Neural cell (in vitro differentiated cells): Measurements from ENCODE around the gene MRPS18C. TPM values are rescaled to one million over a fixed set of nuclear protein-coding genes. Genes with fewer than 3 reads are reported as not detected.

Experiments used
- H2AFZ ChIP-seq: fragments of 200-600, 300-800 bp; sonication (generic), shearing (Covaris generic); 2 replicates; pipeline ENCODE4 v1.6.0; 2014; ENCODE audit warnings: low read depth, mild to moderate bottlenecking, antibody characterized with exemption, low read length, moderate library complexity
- H3F3A ChIP-seq: fragments of 200-600 bp; shearing (Covaris generic); 2 replicates; pipeline ENCODE4 v1.6.1; 2016; ENCODE audit warnings: mild to moderate bottlenecking, moderate library complexity, mixed read lengths, antibody characterized with exemption, low read length; ENCODE audit not compliant: insufficient read depth, poor library complexity, severe bottlenecking
- H3K27ac ChIP-seq: fragments of 200-600, 300-800 bp; sonication (generic), shearing (Covaris generic); 2 replicates; pipeline ENCODE4 v1.5.1; 2014; ENCODE audit warnings: mild to moderate bottlenecking, low read length, moderate library complexity
- H3K27me3 ChIP-seq: fragments of 300-800, 200-600 bp; sonication (generic), shearing (Covaris generic); 2 replicates; pipeline ENCODE4 v1.6.0; 2014; ENCODE audit warnings: mild to moderate bottlenecking, low read depth, low read length, moderate library complexity; ENCODE audit not compliant: insufficient read depth
- H3K36me3 ChIP-seq: fragments of 300-800, 200-600 bp; sonication (generic), shearing (Covaris generic); 2 replicates; pipeline ENCODE4 v1.5.1; 2014; ENCODE audit warnings: mild to moderate bottlenecking, antibody characterized with exemption, low read length, moderate library complexity; ENCODE audit not compliant: insufficient read depth
- H3K4me2 ChIP-seq: fragments of 300-800, 200-600 bp; sonication (generic), shearing (Covaris generic); 2 replicates; pipeline ENCODE4 v1.6.0; 2014; ENCODE audit warnings: mild to moderate bottlenecking, low read length
- H3K4me3 ChIP-seq: fragments of 300-800, 200-600 bp; sonication (generic), shearing (Covaris generic); 2 replicates; pipeline ENCODE4 v1.5.1; 2014; ENCODE audit warnings: mild to moderate bottlenecking, low read length, moderate library complexity
- H3K79me2 ChIP-seq: fragments of 200-600 bp; shearing (Covaris generic); replicated peaks from 2 replicates; pipeline ENCODE4 v1.6.0; 2014; ENCODE audit warnings: mild to moderate bottlenecking, low read length, moderate library complexity; ENCODE audit not compliant: insufficient read depth
- H3K9ac ChIP-seq: fragments of 300-800, 200-600 bp; sonication (generic), shearing (Covaris generic); 2 replicates; pipeline ENCODE4 v1.6.1; 2016; ENCODE audit warnings: mild to moderate bottlenecking, low read length, mixed read lengths
- H3K9me2 ChIP-seq: fragments of 200-600 bp; shearing (Covaris generic); 2 replicates; pipeline ENCODE4 v1.6.1; 2016; ENCODE audit warnings: mild to moderate bottlenecking, low read length, mixed read lengths; ENCODE audit not compliant: insufficient read depth
- H3K9me3 ChIP-seq: fragments of 200-600, 300-800 bp; sonication (generic), shearing (Covaris generic); 2 replicates; pipeline ENCODE4 v1.6.1; 2016; ENCODE audit warnings: mild to moderate bottlenecking, mixed run types, low read length, moderate library complexity, mixed read lengths
- H4K20me1 ChIP-seq: fragments of 200-600 bp; shearing (Covaris generic); 2 replicates; pipeline ENCODE4 v1.6.1; 2016; ENCODE audit warnings: mild to moderate bottlenecking, mixed run types; ENCODE audit not compliant: insufficient read depth
- EP300 ChIP-seq: fragments of 450-650 bp; conservative IDR thresholded peaks from 2 replicates; pipeline ENCODE4 v1.6.1; 2014; ENCODE audit warnings: antibody characterized with exemption, mild to moderate bottlenecking, moderate library complexity; ENCODE audit not compliant: poor library complexity, severe bottlenecking
- EZH2 ChIP-seq: fragments of 200-600, 300-800 bp; shearing (Covaris generic), sonication (generic); IDR thresholded peaks from 2 replicates; pipeline ENCODE4 v1.6.1; 2014; ENCODE audit warnings: antibody characterized with exemption, low read length, borderline replicate concordance, mild to moderate bottlenecking; ENCODE audit not compliant: insufficient read depth, poor library complexity, severe bottlenecking
- MXI1 ChIP-seq: fragments of 450-650 bp; conservative IDR thresholded peaks from 2 replicates; pipeline ENCODE4 v1.6.1; 2014; ENCODE audit warnings: antibody characterized with exemption, mild to moderate bottlenecking; ENCODE audit not compliant: poor library complexity, severe bottlenecking
- POLR2AphosphoS5 ChIP-seq: IDR thresholded peaks from 2 replicates; pipeline ENCODE4 v1.6.1; 2012
- RAD21 ChIP-seq: fragments of 450-650 bp; conservative IDR thresholded peaks from 2 replicates; pipeline ENCODE4 v1.6.1; 2014; ENCODE audit warnings: antibody characterized with exemption, mild to moderate bottlenecking, moderate library complexity
- SMC3 ChIP-seq: fragments of 450-650 bp; conservative IDR thresholded peaks from 2 replicates; pipeline ENCODE4 v1.6.1; 2014; ENCODE audit warnings: antibody characterized with exemption, mild to moderate bottlenecking, moderate library complexity; ENCODE audit not compliant: poor library complexity
- TAF1 ChIP-seq: IDR thresholded peaks from 2 replicates; pipeline ENCODE4 v1.6.1; 2012; ENCODE audit warnings: low read depth
- polyA plus RNA-seq: library from polyadenylated mRNA; depleted of rRNA; stranded (reverse); fragments of >200 nt; gene quantifications from 2 replicates; pipeline ENCODE4 v1.2.3, GENCODE V29; 2014
- TF ChIP-seq, protein P1 (sequence below): fragments of 450-650 bp; IDR thresholded peaks from 2 replicates; pipeline ENCODE4 v1.5.1; 2014; ENCODE audit warnings: antibody characterized with exemption, mild to moderate bottlenecking, moderate library complexity; ENCODE audit not compliant: poor library complexity, severe bottlenecking
- TF ChIP-seq, protein P2 (sequence below): IDR thresholded peaks from 2 replicates; pipeline ENCODE4 v1.6.1; 2012; ENCODE audit warnings: borderline replicate concordance

Gene MRPS18C
- polyA plus RNA-seq, 1 donor from 2014 or later = 60.6 TPM

DNA sequence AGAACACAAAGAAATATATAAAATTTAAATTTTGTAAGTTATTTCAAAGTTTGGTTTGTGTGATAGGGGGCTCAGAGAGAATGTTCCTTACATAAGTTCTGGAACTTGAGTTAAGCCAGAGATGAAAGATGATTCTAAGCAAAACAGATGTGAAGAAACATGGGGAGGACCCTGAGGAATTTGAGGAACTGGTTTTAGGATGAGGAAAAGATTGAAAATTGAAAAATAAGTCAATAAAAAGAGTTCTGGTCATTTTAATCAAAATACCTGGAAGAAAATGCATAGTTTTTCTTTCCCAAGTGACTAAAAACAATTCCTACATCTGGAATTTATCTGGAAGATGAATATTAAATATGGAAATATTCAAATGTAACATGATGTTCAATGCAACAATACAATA is 37.6 kb upstream of the MRPS18C start:
- Histone ChIP-seq H3K9me3 (no peaks in the 10 kb centered on the region), H3K36me3 (peaks cover 4% of the 10 kb centered on the region), H3K9me2 (no peaks in the 10 kb centered on the region), H3K79me2 (no peaks in the 10 kb centered on the region), H3K4me3 (no peak overlapping the region), H3K9ac (no peak overlapping the region), H2AFZ (no peak overlapping the region), H3K4me2 (no peak overlapping the region), H3F3A (no peaks in the 10 kb centered on the region), H3K27ac (no peak overlapping the region), H3K27me3 (no peaks in the 10 kb centered on the region), H4K20me1 (no peaks in the 10 kb centered on the region)
- TF ChIP-seq, protein P1, sequence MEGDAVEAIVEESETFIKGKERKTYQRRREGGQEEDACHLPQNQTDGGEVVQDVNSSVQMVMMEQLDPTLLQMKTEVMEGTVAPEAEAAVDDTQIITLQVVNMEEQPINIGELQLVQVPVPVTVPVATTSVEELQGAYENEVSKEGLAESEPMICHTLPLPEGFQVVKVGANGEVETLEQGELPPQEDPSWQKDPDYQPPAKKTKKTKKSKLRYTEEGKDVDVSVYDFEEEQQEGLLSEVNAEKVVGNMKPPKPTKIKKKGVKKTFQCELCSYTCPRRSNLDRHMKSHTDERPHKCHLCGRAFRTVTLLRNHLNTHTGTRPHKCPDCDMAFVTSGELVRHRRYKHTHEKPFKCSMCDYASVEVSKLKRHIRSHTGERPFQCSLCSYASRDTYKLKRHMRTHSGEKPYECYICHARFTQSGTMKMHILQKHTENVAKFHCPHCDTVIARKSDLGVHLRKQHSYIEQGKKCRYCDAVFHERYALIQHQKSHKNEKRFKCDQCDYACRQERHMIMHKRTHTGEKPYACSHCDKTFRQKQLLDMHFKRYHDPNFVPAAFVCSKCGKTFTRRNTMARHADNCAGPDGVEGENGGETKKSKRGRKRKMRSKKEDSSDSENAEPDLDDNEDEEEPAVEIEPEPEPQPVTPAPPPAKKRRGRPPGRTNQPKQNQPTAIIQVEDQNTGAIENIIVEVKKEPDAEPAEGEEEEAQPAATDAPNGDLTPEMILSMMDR = no peak
- no peak for TF ChIP-seq EP300

DNA sequence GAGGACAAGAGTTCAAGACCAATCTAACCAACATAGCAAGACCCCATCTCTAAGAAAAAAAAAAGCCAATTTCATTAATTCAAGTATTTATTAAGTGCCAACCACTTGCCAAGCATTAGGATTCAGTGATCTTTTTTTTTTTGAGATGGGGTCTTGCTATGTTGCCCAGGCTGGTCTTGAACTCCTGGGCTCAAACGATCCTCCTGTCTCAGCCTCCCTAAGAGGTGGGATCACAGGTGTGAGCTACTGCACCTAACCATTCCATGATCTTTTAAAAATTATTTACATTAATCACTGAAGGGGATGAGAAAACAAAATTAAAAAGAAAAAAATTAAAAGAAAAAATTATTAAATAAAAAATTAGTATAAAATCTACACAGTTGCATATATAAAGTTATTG is 24.7 kb upstream of the MRPS18C start:
- Histone ChIP-seq H3K9me2 (no peaks in the 10 kb centered on the region), H3K27me3 (no peaks in the 10 kb centered on the region), H3K36me3 (no peaks in the 10 kb centered on the region), H3K9ac (no peak overlapping the region), H3K4me2 (no peak overlapping the region), H4K20me1 (no peaks in the 10 kb centered on the region), H3K27ac (no peak overlapping the region), H3F3A (no peaks in the 10 kb centered on the region), H2AFZ (no peak overlapping the region), H3K79me2 (no peaks in the 10 kb centered on the region), H3K4me3 (no peak overlapping the region), H3K9me3 (no peaks in the 10 kb centered on the region)
- TF ChIP-seq RAD21 = no peak
- TF ChIP-seq EP300 = no peak
- TF ChIP-seq MXI1 = no peak
- TF ChIP-seq, protein P1 = no peak
- TF ChIP-seq, protein P2, sequence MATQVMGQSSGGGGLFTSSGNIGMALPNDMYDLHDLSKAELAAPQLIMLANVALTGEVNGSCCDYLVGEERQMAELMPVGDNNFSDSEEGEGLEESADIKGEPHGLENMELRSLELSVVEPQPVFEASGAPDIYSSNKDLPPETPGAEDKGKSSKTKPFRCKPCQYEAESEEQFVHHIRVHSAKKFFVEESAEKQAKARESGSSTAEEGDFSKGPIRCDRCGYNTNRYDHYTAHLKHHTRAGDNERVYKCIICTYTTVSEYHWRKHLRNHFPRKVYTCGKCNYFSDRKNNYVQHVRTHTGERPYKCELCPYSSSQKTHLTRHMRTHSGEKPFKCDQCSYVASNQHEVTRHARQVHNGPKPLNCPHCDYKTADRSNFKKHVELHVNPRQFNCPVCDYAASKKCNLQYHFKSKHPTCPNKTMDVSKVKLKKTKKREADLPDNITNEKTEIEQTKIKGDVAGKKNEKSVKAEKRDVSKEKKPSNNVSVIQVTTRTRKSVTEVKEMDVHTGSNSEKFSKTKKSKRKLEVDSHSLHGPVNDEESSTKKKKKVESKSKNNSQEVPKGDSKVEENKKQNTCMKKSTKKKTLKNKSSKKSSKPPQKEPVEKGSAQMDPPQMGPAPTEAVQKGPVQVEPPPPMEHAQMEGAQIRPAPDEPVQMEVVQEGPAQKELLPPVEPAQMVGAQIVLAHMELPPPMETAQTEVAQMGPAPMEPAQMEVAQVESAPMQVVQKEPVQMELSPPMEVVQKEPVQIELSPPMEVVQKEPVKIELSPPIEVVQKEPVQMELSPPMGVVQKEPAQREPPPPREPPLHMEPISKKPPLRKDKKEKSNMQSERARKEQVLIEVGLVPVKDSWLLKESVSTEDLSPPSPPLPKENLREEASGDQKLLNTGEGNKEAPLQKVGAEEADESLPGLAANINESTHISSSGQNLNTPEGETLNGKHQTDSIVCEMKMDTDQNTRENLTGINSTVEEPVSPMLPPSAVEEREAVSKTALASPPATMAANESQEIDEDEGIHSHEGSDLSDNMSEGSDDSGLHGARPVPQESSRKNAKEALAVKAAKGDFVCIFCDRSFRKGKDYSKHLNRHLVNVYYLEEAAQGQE = no peak
- no peak for TF ChIP-seq POLR2AphosphoS5
- no peak for TF ChIP-seq SMC3
- TF ChIP-seq EZH2 = no peak
- TF ChIP-seq TAF1 = no peak
